HL-60 (cell line): ENCODE data around the gene CADM2.

Source experiments
- GABPA ChIP-seq: IDR thresholded peaks from 2 replicates; pipeline ENCODE4 v1.6.1; 2012; ENCODE audit warnings: low read depth
- POLR2AphosphoS5 ChIP-seq: IDR thresholded peaks from 2 replicates; pipeline ENCODE4 v1.6.1; 2012; ENCODE audit warnings: low read depth
- SPI1 ChIP-seq: IDR thresholded peaks from 2 replicates; pipeline ENCODE4 v1.6.1; 2012; ENCODE audit warnings: low read depth, mild to moderate bottlenecking, borderline replicate concordance
- TF ChIP-seq, protein P1 (sequence below): IDR thresholded peaks from one replicate; pipeline ENCODE4 v1.5.1; 2011; ENCODE audit warnings: low read length, control low read depth, inconsistent platforms; ENCODE audit not compliant: insufficient read depth
- TF ChIP-seq, protein P2 (sequence below): IDR thresholded peaks from 2 replicates; pipeline ENCODE4 v1.6.1; 2012; ENCODE audit warnings: low read depth; ENCODE audit not compliant: insufficient replicate concordance

DNA sequence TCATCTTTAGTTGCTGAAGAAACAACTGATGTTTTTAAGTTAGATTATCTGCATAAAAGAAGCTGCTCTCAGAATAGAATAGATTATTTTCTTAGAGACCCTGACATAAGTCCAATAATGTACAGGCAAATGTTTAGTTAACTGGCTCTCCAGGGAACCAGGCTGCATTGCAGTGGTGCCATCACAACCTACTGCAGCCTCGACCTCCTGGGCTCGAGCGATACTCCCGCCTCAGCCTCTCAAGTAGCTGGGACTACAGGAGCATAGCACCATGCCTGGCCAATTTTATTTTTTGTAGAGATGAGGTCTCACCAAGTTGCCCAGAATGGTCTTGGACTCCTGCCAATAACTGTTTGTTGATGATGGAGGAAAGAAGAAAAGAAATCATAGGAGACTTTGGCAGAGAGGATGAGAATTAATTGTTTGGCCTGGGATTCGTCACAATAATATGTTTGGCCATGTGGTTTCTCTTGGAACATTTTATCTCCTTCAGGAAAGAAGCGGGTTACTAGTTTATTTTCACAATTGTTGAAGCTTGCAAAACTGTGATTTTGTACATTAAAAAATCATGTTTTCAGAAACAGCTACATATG, 429.2 kb downstream of the CADM2 start:
- TF ChIP-seq, protein P1, sequence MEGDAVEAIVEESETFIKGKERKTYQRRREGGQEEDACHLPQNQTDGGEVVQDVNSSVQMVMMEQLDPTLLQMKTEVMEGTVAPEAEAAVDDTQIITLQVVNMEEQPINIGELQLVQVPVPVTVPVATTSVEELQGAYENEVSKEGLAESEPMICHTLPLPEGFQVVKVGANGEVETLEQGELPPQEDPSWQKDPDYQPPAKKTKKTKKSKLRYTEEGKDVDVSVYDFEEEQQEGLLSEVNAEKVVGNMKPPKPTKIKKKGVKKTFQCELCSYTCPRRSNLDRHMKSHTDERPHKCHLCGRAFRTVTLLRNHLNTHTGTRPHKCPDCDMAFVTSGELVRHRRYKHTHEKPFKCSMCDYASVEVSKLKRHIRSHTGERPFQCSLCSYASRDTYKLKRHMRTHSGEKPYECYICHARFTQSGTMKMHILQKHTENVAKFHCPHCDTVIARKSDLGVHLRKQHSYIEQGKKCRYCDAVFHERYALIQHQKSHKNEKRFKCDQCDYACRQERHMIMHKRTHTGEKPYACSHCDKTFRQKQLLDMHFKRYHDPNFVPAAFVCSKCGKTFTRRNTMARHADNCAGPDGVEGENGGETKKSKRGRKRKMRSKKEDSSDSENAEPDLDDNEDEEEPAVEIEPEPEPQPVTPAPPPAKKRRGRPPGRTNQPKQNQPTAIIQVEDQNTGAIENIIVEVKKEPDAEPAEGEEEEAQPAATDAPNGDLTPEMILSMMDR = no peak
- TF ChIP-seq, protein P2, sequence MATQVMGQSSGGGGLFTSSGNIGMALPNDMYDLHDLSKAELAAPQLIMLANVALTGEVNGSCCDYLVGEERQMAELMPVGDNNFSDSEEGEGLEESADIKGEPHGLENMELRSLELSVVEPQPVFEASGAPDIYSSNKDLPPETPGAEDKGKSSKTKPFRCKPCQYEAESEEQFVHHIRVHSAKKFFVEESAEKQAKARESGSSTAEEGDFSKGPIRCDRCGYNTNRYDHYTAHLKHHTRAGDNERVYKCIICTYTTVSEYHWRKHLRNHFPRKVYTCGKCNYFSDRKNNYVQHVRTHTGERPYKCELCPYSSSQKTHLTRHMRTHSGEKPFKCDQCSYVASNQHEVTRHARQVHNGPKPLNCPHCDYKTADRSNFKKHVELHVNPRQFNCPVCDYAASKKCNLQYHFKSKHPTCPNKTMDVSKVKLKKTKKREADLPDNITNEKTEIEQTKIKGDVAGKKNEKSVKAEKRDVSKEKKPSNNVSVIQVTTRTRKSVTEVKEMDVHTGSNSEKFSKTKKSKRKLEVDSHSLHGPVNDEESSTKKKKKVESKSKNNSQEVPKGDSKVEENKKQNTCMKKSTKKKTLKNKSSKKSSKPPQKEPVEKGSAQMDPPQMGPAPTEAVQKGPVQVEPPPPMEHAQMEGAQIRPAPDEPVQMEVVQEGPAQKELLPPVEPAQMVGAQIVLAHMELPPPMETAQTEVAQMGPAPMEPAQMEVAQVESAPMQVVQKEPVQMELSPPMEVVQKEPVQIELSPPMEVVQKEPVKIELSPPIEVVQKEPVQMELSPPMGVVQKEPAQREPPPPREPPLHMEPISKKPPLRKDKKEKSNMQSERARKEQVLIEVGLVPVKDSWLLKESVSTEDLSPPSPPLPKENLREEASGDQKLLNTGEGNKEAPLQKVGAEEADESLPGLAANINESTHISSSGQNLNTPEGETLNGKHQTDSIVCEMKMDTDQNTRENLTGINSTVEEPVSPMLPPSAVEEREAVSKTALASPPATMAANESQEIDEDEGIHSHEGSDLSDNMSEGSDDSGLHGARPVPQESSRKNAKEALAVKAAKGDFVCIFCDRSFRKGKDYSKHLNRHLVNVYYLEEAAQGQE = no peak
- no peak for TF ChIP-seq POLR2AphosphoS5
- no peak for TF ChIP-seq SPI1
- no peak for TF ChIP-seq GABPA
